ENCODE results near the gene ST3GAL5.

Gene ST3GAL5

GRCh38 chr2:85889627-85890281 is 964 bp upstream of the ST3GAL5 start:
- Histone ChIP-seq H3K27ac (replicated peaks) (no peak overlapping the region), H3K4me3 (replicated peaks; ENCODE audit: insufficient read depth, low read length) (peak overlapping the region; percentile 51), H3K27me3 (ENCODE audit: insufficient read depth, poor library complexity, severe bottlenecking) (no peaks in the 10 kb centered on the region)
- no peak for TF ChIP-seq CTCF (IDR thresholded peaks at IDR 0.05; ENCODE audit: insufficient read depth, low read length)
- TF ChIP-seq POLR2AphosphoS5 (IDR thresholded peaks at IDR 0.05; ENCODE audit: low read depth) = no peak
- no peak for TF ChIP-seq GABPA (IDR thresholded peaks at IDR 0.05; ENCODE audit: low read depth)
- TF ChIP-seq REST (IDR thresholded peaks at IDR 0.05; ENCODE audit: insufficient replicate concordance, low read depth) = no peak
- TF ChIP-seq SPI1 (IDR thresholded peaks at IDR 0.05; ENCODE audit: borderline replicate concordance, low read depth) = no peak
- no peak for DNase-seq (ENCODE audit: low read depth in 1 of 2, low spot score in 1 of 2)

- Histone ChIP-seq H3K27ac (replicated peaks) (no peak overlapping the region), H3K27me3 (ENCODE audit: insufficient read depth, poor library complexity, severe bottlenecking) (no peaks in the 10 kb centered on the region), H3K4me3 (replicated peaks; ENCODE audit: insufficient read depth, low read length) (peak overlapping the region; percentile 51)
- TF ChIP-seq CTCF (IDR thresholded peaks at IDR 0.05; ENCODE audit: insufficient read depth, low read length) (no peak), REST (IDR thresholded peaks at IDR 0.05; ENCODE audit: insufficient replicate concordance, low read depth) (no peak)
- DNase-seq (ENCODE audit: low read depth in 1 of 2, low spot score in 1 of 2) = peak in 1 of 2 experiments; percentile 16
Measured at GRCh38 chr2:85888020-85888683, 638 bp downstream of the ST3GAL5 start.

GRCh38 chr2:85887566-85888019 is 1.2 kb downstream of the ST3GAL5 start:
- Histone ChIP-seq H3K27ac (replicated peaks) (no peak overlapping the region), H3K4me3 (replicated peaks; ENCODE audit: insufficient read depth, low read length) (peak overlapping the region; percentile 51; the same call in 1 of the 2 replicates), H3K27me3 (ENCODE audit: insufficient read depth, poor library complexity, severe bottlenecking) (no peaks in the 10 kb centered on the region)
- DNase-seq (ENCODE audit: low read depth in 1 of 2, low spot score in 1 of 2) = peak; percentile 30 to 66
- no peak for TF ChIP-seq GABPA (IDR thresholded peaks at IDR 0.05; ENCODE audit: low read depth)
- no peak for TF ChIP-seq POLR2AphosphoS5 (IDR thresholded peaks at IDR 0.05; ENCODE audit: low read depth)
- TF ChIP-seq REST (IDR thresholded peaks at IDR 0.05; ENCODE audit: insufficient replicate concordance, low read depth) = no peak
- no peak for TF ChIP-seq CTCF (IDR thresholded peaks at IDR 0.05; ENCODE audit: insufficient read depth, low read length)
- no peak; the same call in 1 of the 2 replicates for TF ChIP-seq SPI1 (IDR thresholded peaks at IDR 0.05; ENCODE audit: borderline replicate concordance, low read depth)

Measured in HL-60 (cell line).